GM18867 (cell line): Measurements from ENCODE around the gene AGPAT4.
"Not testable (repeated sequence)": the region's sequence is repeated elsewhere in the genome, so short reads cannot be mapped to it uniquely, and the experiment has no call there.

ENCODE experiments used
- ATAC-seq: cut with Tn5 transposase; IDR thresholded peaks from one replicate; pipeline ENCODE4 v1.9.1; 2021; ENCODE audit warnings: mild to moderate bottlenecking, moderate library complexity; ENCODE audit not compliant: unreplicated experiment

AGPAT4 gene, protein sequence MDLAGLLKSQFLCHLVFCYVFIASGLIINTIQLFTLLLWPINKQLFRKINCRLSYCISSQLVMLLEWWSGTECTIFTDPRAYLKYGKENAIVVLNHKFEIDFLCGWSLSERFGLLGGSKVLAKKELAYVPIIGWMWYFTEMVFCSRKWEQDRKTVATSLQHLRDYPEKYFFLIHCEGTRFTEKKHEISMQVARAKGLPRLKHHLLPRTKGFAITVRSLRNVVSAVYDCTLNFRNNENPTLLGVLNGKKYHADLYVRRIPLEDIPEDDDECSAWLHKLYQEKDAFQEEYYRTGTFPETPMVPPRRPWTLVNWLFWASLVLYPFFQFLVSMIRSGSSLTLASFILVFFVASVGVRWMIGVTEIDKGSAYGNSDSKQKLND

DNA sequence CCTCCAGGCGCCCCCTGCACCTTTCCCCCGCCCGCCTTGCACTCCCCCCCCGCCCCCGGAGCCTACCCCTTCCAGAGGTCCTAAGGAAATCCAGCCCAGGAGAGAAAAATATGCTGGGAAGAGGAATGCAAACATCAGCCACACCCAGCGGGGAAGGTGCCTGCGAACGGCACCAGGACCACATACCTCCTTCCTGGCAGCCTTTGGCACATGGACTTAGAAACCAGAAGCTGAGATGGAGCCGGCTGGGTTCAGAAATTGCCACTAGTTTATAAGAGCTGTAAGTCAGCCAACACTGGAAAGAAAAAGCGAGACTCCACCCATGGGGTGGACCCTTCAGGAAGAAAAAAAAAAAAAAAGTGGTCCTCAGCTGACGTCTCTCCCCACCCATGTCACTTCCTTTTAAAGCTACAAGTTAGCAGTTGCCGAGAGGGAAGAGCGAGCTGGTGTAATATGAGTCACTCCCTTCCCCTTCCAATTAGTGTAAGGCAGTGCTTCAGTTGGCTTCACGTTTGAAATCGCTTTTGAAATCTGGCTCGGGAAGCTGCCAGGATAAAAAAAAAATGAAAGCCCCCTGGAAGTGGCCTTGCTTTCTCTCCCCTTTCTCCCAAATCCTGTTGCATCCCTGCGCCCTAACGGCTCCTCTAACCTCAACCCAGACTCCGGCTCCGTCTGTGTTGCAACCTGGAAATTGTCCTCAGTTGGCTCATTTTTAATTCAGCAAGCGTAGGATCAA lies at the start of gene AGPAT4:
TSS of gene AGPAT4 (minus strand) at position 310 of the 736 bp plus-strand sequence. CDS start 41,848 bp downstream, outside the sequence.
- ATAC-seq = peak; percentile 93

DNA sequence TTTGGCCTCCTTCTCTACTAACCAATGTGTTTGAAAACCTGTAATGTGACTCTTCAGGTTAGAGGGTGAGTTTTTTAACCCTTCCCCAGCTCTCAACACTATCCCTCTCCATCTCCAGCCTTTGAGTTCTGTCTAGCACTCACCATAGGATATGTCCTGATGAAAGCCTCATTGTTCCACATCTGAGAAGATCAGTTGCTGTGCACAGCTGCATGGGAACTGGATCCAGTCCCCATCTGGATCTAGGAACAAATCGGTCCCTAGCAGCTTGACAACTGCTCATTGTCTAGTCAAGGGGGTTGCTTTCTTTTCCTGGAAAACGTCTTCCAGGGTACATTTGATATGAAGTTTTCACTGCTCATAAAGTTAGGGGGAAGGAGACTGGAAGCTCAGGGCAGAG lies 45.4 kb upstream of the AGPAT4 start:
- no peak for ATAC-seq

DNA sequence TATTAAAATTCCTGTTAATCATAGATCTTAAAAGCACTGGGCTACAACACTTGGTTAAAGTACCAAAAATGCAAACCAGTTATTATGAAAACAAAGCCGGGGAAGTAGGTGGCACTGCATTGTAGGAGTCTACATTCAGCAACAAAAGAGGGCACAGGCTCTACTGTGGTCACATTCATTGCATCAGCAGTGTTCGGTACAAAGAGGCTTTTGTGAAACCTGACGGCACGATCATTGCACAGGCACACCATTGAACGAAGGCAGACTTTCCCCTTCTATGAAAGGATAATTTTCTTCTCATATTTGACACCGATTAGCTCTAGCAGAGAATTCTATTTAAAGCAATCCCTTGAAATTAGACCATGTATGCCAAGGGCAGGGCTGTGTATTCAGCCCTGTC lies 44.6 kb upstream of the AGPAT4 start:
- no peak for ATAC-seq

DNA sequence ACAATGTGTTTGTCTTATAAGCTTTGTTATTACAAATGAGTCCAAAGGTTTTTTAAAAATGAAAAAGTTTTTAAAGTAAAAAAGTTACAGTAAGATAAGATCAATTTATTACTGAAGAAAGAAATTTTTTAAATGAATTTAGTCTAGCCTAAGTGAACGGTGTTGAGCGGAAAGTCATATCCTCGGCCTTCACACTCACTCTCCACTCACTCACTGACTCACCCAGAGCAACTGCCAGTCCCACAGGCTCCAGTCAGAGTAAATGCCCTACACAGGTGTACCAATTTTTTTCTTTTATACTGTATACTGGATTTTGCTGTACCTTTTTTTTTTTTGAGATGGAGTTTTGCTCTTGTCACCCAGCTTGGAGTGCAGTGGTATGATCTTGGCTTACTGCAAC lies 42.7 kb upstream of the AGPAT4 start:
- ATAC-seq = no peak

DNA sequence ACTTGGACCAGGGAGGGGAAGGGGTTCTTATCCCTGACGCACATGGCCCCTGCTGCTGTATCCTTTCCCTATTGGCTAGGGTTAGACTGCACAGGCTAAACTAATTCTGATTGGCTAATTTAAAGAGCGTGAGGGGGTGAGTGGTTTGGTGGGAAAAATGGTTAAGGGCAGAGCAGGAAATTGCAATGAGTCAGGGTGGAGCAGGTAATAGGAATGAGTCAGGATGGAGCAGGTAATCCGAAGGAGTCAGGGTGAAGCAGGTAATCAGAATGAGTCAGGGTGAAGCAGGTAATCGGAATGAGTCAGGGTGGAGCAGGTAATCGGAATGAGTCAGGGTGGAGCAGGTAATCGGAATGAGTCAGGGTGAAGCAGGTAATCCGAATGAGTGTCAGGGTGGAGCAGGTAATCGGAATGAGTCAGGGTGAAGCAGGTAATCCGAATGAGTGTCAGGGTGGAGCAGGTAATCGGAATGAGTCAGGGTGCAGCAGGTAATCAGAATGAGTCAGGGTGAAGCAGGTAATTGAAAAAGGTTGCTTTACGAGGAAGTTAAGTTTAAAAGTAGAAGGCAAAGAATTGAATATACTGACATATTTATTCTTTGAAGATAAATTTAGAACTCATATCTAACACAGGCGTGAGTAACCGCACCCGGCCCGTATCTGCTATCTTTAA lies 41.5 kb upstream of the AGPAT4 start:
- ATAC-seq = not testable (repeated sequence)

DNA sequence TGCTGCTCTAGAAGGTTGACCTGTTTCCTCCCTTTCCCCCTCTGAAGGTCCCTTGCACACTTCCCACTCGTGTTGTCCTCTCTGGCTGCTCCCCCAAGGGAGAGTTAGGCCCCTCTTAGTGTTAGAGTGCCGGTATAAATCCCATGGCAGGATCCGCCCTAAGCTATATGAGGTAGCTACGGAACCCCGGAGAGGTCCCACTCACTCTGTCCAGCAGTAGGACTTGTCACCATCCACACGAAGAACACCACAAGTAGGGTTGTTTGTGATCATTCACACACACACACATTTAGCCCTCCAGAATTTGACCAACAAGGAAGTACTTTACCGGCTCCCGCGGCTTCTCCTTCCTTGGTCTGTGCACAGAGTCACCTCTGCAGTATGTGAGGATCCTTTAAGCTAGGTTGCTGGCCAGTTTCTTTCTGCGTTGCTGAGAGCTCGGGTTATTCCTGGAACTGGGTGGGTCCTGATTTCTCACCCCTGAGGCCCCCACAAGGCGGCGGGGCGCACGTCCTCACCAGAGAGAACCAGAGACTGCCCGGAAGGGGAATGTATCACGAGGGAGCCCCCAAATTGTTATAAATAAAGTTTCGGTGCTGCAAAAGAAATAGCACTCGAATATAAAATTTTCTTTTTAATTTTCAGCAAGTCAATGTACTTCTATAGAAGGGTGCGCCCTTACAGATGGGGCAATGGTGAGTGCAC lies 40.8 kb upstream of the AGPAT4 start:
- not testable (repeated sequence) for ATAC-seq

DNA sequence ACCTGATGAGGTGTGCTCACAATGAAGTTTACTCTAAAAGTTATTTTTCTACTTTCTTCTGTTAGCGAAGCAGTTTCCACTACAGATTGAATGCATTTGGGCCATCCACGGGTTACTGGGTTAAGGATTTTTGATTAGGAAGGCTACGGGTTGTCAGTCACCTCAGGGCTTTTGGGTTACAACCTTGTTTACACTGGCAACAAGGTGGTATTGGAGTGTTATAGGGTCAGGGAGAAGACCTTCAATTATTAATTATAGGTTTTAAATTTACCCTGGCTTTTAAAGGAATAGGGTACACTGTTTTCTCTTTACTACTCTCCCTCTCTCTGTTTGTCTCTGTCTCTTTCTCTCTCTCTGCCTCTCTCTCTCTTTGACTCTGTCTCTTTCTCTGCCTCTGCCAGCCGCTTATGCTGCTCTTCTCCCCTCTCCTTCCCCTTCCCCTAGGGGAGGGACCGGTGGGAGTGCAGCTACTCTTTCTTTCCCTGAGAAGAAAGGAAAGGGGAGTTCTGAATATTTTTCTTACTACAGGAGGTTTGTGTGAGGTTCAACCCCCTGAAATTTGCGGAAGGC lies 40.2 kb upstream of the AGPAT4 start:
- no peak for ATAC-seq

DNA sequence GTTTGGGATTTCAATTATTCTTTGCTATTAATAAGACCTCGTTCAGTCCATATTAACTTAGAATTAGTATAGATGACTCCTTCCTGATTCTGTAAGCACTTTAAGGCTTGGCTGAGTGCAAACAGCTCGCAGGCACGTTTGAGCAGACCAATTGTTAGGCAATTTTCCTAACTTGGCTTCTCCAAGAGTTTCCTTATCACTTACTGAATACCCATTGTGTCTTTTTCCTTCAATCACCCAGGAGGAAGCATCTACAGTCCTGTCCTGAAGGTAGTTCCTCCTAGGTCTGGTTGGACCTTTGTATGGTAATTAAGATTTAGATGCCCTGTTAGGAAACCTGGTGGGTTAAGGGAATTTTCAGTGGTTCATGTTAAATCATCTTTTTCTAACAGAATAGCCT lies 39.6 kb upstream of the AGPAT4 start:
- ATAC-seq = not testable (repeated sequence)

DNA sequence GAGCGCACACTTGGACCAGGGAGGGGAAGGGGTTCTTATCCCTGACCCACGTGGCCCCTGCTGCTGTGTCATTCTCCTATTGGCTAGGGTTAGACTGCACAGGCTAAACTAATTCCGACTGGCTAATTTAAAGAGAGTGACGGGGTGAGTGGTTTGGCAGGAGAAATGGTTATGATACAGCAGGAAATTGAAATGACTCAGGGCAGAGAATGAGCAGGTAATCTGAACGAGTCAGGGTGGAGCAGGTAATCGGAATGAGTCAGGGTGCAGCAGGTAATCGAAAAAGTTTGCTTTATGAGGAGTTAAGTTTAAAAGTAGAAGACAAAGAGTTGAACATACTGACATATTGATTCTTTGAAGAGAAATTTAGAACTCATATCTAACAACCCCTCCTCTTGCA lies 35.9 kb upstream of the AGPAT4 start:
- ATAC-seq = not testable (repeated sequence)

DNA sequence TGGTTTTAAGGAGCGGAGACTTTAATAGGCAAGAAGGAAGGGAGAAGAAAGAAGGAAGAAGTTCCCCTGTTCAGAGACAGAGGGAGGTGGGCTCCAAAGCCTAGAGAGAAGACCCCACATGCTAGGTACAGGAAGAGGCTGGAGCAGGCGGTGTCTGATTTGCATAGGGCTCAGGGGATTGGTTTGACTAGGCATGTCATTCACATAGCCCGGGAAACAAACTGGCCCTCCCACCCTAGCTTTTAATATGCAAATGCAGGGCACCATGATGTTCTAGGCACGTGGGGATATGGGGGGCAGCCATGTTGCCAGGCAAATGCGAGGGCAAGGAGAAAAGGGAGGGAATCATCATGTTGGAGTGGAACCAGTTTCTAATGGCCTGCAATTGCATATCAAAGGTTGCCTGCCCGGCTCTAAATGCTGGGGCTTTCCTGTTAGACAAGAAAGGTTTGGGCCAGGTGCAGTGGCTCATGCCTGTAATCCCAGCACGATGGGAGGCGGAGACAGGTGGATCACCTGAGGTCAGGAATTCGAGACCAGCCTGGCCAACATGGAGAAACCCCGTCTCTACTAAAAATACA lies 34.3 kb upstream of the AGPAT4 start:
- no peak for ATAC-seq

DNA sequence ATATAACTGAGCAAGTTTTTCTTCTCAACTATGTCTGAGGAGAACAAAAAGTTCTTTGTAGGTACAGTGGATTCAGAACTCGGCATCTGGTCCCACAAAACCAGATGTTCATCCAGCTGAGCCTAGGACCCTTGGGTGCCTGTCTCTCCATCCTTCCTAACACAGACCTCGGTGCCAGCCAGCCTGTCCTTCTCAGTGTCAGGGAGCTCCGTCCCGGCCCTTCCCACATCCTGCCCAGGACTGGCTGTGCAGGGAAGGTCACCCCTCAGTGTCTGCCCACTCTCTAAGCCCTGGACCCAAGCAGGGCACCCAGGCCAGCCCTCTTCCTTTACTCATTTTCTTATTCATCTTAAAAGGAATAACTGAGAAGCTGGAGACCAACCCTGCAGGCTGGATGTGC lies 32.0 kb upstream of the AGPAT4 start:
- no peak for ATAC-seq

DNA sequence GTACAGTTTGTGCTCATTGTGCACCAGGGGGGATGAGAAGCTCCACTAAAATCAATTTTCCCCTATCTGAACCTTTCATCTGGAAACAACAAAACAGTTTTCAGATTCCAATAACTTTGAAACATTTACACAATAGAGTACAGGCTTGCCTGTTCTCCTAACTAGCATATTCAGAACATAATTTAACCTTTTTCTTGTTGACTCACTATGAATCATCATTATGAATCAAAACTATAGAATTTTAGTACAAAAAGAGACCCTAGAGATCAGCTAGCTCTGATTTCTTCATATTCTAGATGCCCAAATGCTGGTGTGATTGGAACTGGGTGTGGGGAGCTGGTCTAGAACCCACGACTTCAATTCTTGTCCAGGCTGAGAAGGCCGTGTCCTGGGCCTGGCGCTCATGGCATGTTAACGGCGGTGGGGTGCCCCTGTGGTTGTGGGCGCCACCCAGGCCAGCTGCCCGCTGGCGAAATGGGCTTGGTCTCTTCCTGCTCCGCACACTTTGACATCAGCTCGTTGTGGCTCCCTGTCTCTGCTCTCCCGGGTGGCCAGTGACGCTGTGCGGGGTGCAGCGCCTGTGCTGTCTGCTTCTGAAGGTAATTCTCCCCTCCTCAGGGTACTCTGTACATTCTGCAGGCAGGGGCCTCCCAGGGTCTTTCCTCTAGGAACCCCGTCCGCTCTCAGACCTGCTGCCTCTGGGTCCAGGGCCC lies 29.9 kb upstream of the AGPAT4 start:
- ATAC-seq = no peak

DNA sequence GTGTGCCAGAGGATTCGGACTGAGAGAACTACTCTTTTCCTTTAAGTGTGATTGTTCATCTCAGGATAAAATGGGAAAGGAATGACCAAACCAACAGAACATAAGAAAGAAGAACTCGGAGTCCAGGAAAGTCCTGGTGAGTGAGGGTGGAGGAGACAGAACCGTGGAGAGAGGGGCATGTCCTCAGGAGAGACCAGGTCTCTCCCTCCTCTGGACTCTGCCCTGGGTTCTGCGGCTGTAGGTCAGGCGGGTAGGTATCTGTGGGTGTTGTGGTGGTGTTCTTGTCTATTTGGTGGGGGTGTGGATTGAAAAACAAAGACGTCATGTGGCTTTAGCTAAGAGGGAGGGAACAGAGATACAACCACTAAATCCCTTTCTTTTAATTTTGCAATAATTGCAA lies 29.1 kb upstream of the AGPAT4 start:
- ATAC-seq = no peak

DNA sequence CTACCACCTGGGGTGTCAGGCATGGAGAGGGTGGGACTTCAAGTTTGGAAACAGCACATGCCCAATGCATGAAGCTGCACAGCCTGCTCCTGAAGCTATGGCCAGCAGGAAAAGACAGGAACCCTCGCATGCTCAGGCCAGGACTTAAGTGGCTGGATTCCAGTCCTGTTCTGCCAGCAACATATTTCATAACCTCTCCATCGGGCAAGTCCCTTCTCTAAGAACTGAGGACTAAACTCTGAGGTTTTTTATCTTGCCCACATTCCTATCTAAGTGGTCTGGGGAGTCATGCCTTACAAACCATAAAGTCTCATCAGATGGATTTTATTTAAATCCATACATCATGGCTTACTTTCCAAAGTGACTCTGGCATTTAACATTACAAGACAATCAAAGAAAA lies 27.5 kb upstream of the AGPAT4 start:
- no peak for ATAC-seq

DNA sequence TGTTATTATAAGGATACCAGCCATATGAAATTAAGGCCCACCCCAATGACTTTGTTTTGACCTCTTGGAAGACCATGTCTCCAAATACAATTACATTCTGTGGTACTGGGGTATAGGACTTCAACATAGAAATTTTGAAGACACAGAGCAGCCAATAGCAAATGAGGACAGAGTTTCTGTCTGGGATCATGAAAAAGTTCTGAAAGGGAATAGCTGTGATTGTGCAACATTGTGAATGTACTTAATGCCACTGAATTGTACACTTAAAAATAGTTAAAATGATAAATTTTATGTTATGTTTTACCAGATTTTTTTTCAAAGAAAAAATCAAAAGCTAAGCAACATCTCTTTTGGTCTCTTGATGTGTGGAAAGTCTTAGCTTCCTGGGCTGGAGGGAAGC lies 27.0 kb upstream of the AGPAT4 start:
- no peak for ATAC-seq

DNA sequence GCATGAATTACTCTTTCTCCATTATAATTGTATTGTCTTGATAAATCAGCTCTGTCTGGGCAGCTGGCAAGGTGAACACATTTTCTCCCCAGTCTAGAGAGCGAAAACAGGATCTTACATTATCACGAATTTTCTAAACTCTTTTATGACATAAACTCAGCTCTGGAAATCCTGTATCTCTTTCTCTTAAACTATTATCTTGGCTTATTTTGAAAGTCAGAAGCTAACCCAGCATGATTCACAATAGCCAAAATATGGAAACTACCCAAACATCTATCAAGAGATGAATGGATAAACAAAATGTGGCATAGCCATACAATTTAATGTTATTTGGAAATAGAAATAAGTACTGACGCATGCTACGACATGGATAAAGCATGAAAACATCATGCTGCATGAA lies 25.9 kb upstream of the AGPAT4 start:
- ATAC-seq = no peak

DNA sequence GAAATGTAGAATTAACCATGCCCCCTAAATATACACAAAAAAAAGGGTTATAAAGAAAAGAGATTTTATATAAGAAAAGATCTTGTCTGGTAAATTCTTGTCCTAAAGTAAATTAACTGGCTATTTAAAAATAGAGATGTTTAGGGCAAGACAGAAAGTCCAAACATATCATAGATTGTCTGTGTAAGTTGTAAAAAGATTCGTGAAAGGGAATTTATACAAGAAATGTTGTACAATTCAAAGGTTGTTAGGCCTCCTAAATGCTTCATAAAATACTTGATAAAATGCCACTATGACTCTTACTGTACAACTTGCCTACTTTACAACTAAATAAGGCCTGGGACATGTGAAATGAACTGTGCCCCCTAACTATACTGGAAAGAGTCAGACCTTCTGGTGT lies 21.9 kb upstream of the AGPAT4 start:
- no peak for ATAC-seq

DNA sequence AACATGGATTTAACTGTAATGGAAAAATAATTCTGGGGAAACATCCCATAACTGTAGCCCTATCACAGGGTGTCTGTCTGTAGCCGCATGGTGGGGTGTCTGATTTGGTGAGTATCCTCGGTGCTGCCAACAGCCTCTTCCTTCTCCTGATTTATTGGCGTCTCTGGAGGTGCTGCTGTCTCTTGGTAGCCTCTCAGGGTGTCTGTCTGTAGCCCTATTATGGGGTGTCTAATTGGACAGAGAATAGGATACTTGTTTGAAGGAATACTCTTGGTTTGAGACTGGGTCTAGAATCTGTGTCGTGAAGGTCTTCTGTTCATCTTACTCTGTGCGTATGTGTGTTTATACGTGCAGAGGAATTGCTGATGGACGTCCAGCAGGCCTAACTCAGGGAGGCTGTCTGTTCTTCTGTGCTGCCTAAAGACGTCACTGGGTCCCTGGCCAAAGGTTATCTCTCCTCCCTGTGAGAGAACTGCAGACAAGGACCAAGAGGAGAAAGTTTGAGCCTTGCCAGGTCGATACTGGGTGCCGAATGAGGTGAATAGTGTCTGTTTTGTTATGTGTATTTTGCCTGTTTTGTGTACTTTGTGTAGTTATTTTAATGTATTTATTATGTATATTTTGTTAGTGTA lies 18.9 kb upstream of the AGPAT4 start:
- ATAC-seq = no peak

DNA sequence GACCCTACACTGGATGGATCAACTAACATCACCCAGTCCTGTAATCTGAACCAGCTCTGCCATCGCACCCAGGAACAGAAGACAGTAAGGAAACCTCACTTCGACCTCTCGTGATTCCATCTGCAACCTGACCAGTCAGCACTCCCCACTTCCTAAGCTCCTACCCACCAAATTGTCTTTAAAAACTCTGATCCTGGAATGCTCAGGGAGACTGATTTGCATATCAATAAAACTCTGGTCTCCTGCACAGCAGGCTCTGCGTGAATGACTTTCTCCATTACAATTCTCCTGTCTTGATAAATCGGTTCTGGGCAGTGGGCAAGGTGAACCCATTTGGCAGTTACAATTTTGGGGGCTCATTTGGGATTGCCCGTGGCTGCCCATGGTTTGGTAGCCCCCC lies 18.3 kb upstream of the AGPAT4 start:
- ATAC-seq = no peak
